ENCODE results near the gene CCL21. TPM values are rescaled to one million over a fixed set of nuclear protein-coding genes. Genes with fewer than 3 reads are reported as not detected.

Gene CCL21
- total RNA-seq, 1 experiment from 2014 or later, result not detected

DNA sequence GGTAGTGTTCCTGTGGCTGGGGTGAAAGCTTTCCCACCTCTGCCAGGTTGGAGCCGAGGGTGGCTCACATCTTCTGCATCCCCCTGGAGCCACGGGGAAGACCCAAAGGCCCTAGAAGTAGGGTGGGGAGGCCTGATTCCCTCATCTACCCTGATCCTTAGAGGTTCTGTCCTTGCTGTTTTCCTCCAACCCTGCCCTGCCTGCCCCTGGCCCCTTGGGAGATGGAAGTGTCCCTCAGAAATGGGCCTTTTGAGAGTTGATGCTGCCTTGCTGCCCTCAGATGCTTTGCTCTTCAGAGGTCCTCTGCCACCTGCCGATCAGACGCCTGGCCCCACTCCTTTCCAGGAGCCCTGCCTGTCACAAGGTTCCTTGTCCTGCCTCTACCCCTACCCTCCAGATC is 25.1 kb downstream of the CCL21 start:
- H3K9me3 Mint-ChIP-seq (ENCODE audit: unreplicated experiment), result no peaks in the 10 kb centered on the region
- BruUV-seq (replicated peaks), result no TSS peak
- ChIA-PET POLR2A (no interaction called here), CTCF (interaction anchor here (2.1 kb wide), 1 partner anchor 18 kb away, joined by 10 read pairs; no protein-coding TSS in a partner anchor)
- Histone ChIP-seq H3K27me3 (replicated peaks; ENCODE audit: control insufficient read depth, insufficient read depth, low read length) (no peaks in the 10 kb centered on the region), H3K9me3 (no peaks in the 10 kb centered on the region), H3K4me1 (peaks cover 4% of the 10 kb centered on the region; the same call in 1 of the 2 replicates), H3K4me3 (ENCODE audit: low read depth, low read length) (no peak overlapping the region), H3K36me3 (ENCODE audit: control insufficient read depth, insufficient read depth, low read length) (no peaks in the 10 kb centered on the region)
- no peak overlapping the region for H3K27ac Mint-ChIP-seq (ENCODE audit: unreplicated experiment)
- intact Hi-C loops (cut with micrococcal nuclease; ENCODE audit: unreplicated experiment), result no loop called here
- no peaks in the 10 kb centered on the region for H3K36me3 Mint-ChIP-seq (ENCODE audit: insufficient read depth, unreplicated experiment)
- DNase-seq, result no peak
- no peak overlapping the region for H3K4me3 Mint-ChIP-seq (ENCODE audit: unreplicated experiment)
- H3K4me1 Mint-ChIP-seq (ENCODE audit: low read depth, unreplicated experiment), result peaks cover 6% of the 10 kb centered on the region
- no peaks in the 10 kb centered on the region for H3K27me3 Mint-ChIP-seq (ENCODE audit: insufficient read depth, unreplicated experiment)
- TF ChIP-seq, protein P1, sequence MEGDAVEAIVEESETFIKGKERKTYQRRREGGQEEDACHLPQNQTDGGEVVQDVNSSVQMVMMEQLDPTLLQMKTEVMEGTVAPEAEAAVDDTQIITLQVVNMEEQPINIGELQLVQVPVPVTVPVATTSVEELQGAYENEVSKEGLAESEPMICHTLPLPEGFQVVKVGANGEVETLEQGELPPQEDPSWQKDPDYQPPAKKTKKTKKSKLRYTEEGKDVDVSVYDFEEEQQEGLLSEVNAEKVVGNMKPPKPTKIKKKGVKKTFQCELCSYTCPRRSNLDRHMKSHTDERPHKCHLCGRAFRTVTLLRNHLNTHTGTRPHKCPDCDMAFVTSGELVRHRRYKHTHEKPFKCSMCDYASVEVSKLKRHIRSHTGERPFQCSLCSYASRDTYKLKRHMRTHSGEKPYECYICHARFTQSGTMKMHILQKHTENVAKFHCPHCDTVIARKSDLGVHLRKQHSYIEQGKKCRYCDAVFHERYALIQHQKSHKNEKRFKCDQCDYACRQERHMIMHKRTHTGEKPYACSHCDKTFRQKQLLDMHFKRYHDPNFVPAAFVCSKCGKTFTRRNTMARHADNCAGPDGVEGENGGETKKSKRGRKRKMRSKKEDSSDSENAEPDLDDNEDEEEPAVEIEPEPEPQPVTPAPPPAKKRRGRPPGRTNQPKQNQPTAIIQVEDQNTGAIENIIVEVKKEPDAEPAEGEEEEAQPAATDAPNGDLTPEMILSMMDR (IDR thresholded peaks at IDR 0.05; ENCODE audit: insufficient read depth in 1 of 2, low read depth in 1 of 2, low read length in 1 of 2, severe bottlenecking in 1 of 2, unreplicated experiment in 1 of 2), result no peak

DNA sequence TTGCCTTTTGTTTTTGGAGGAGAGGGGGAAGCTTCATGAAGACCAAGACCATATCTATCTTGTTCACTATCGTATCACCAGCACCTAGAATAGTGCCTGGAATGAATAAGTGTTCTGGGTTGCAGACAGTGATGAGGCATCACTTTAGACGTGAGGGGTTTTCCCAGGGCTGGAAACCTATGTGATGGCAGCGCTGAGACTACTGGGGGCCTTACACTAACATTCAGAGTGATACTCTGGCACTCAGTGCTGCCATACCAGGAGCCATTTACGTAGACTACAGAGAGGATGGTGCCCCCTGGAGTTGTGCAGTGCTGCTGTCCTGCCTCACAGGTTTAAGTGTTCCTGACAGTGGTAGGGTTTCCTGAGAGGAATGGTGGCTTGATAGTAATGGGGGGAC is 25.8 kb downstream of the CCL21 start:
- CTCF ChIA-PET, result no interaction called here
- Mint-ChIP-seq H3K9me3 (ENCODE audit: unreplicated experiment) (no peaks in the 10 kb centered on the region), H3K4me1 (ENCODE audit: low read depth, unreplicated experiment) (peaks cover 6% of the 10 kb centered on the region)

GRCh38 chr9:34675869-34676268 is 34.1 kb downstream of the CCL21 start:
- Histone ChIP-seq H3K27me3 (replicated peaks; ENCODE audit: control insufficient read depth, insufficient read depth, low read length) (no peaks in the 10 kb centered on the region), H3K4me3 (ENCODE audit: low read depth, low read length) (no peak overlapping the region), H3K9me3 (no peaks in the 10 kb centered on the region), H3K36me3 (ENCODE audit: control insufficient read depth, insufficient read depth, low read length) (no peaks in the 10 kb centered on the region), H3K4me1 (no peaks in the 10 kb centered on the region)
- no peaks in the 10 kb centered on the region for H3K27me3 Mint-ChIP-seq (ENCODE audit: insufficient read depth, unreplicated experiment)
- H3K4me3 Mint-ChIP-seq (ENCODE audit: unreplicated experiment), result no peak overlapping the region
- BruUV-seq (replicated peaks), result no TSS peak
- intact Hi-C loops (cut with micrococcal nuclease; ENCODE audit: unreplicated experiment), result loop anchor here (1.0 kb wide), 1 partner anchor 26 kb away; no protein-coding TSS in a partner anchor
- ChIA-PET POLR2A (no interaction called here), CTCF (interaction anchor here (0.6 to 2.9 kb wide), 5 partner anchors 25 to 319 kb away, joined by 3 to 25 read pairs (median 5); no protein-coding TSS in a partner anchor)
- DNase-seq, result no peak
- no peak overlapping the region for H3K27ac Mint-ChIP-seq (ENCODE audit: unreplicated experiment)
- H3K9me3 Mint-ChIP-seq (ENCODE audit: unreplicated experiment), result no peaks in the 10 kb centered on the region
- H3K4me1 Mint-ChIP-seq (ENCODE audit: low read depth, unreplicated experiment), result no peaks in the 10 kb centered on the region
- TF ChIP-seq, protein P1 (IDR thresholded peaks at IDR 0.05; ENCODE audit: insufficient read depth in 1 of 2, low read depth in 1 of 2, low read length in 1 of 2, severe bottlenecking in 1 of 2, unreplicated experiment in 1 of 2), result no peak
- H3K36me3 Mint-ChIP-seq (ENCODE audit: insufficient read depth, unreplicated experiment), result no peaks in the 10 kb centered on the region

More for the DNA sequence above, 25.8 kb downstream of the CCL21 start:
- TF ChIP-seq, protein P1 (IDR thresholded peaks at IDR 0.05; ENCODE audit: insufficient read depth in 1 of 2, low read depth in 1 of 2, low read length in 1 of 2, severe bottlenecking in 1 of 2, unreplicated experiment in 1 of 2), result no peak
- no TSS peak for BruUV-seq (replicated peaks)
- peaks cover 4% of the 10 kb centered on the region; the same call in 1 of the 2 replicates for H3K4me1 ChIP-seq
- H3K4me3 ChIP-seq (ENCODE audit: low read depth, low read length), result no peak overlapping the region
- Mint-ChIP-seq H3K4me3 (ENCODE audit: unreplicated experiment) (no peak overlapping the region), H3K27me3 (ENCODE audit: insufficient read depth, unreplicated experiment) (no peaks in the 10 kb centered on the region), H3K27ac (ENCODE audit: unreplicated experiment) (no peak overlapping the region), H3K36me3 (ENCODE audit: insufficient read depth, unreplicated experiment) (no peaks in the 10 kb centered on the region)
- H3K27me3 ChIP-seq (replicated peaks; ENCODE audit: control insufficient read depth, insufficient read depth, low read length), result no peaks in the 10 kb centered on the region
- no peaks in the 10 kb centered on the region for H3K9me3 ChIP-seq
- intact Hi-C loops (cut with micrococcal nuclease; ENCODE audit: unreplicated experiment), result no loop called here
- DNase-seq, result no peak
- POLR2A ChIA-PET, result no interaction called here
- H3K36me3 ChIP-seq (ENCODE audit: control insufficient read depth, insufficient read depth, low read length), result no peaks in the 10 kb centered on the region
